Stimulated activated CD4-positive, alpha-beta T cell treated with anti-CD3 and anti-CD28 coated beads, Interleukin-1b, Interleukin-23, amount 100 ng/mL, for 48 hours (primary cell): Measurements from ENCODE around the gene KCNK17.

ENCODE experiments used
- DNase-seq: peaks from one replicate; pipeline ENCODE4 v3.0.0-alpha.2; 2020

Gene KCNK17

DNA sequence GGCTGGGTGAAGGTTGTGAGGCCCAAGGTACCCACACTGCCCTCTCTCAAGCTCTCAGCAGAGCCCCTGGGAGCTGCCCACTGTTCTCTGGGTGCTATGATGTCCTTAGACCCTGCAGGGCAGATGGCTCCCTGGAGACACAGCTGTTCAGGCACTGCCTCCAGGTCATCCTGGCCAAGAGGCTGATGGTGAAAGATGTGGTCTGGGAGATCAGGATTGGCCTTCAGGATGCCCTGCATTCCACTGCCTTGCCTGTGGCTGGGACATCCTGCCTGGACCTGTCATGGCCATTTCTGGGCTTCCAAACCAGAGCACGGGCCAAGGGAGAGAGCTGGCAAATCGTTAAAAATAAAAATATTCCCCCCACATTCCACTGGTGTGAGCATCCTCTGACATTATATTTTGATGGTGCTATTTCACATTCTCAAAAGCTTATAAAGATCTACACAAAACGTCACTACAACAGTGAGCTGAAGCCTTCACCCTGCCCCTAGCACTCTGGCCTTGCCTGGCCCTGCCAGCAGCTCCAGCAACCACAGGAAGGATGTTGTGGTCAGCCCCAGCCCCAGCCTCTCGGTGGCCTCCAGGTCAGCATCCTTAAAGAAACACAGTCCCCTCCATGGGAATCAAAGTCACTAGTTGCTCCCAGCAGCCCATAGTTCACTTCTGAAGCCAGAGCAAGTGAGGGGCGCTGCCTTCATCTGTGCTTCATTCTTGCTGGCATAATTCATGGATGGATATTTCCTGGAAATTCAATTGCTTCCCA, 21.7 kb upstream of the KCNK17 start:
- DNase-seq: no peak

DNA sequence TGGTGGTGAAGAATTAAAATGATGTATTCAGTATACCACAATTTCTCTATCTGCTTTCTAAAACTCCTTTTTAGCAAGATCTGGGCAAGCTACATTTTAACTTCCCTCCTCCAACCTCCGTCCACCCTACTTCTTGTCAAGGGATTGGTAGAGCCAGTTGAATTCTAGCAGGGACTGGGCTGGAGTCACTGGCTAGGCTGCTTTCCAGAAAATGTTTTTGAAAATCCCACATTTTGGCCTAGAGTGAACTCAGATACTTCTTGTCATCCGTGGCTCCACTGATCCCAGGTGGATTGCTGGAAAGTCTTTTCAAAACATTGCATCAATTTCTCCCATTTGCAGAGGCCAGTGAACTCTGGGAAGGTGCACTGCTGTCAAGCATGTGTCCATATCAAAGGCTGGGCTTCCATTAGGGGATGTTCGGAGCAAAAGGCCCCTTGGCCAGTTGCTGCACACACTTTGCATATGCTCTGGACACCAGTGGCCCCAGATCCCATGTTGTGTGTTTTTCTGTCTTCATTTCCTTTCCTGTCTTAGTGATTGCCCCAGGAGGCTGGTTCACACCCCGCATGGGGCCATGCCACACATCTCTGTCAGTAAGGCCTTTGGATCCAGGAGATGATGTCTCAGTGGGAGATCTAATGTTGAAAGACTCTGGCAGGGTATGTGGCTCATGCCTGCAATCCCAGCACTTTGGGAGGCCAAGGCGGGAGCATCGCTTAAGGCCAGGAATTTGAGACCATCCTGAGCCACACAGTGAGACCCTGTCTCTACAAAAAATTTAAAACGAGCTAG, 19.6 kb upstream of the KCNK17 start:
- DNase-seq: no peak

DNA sequence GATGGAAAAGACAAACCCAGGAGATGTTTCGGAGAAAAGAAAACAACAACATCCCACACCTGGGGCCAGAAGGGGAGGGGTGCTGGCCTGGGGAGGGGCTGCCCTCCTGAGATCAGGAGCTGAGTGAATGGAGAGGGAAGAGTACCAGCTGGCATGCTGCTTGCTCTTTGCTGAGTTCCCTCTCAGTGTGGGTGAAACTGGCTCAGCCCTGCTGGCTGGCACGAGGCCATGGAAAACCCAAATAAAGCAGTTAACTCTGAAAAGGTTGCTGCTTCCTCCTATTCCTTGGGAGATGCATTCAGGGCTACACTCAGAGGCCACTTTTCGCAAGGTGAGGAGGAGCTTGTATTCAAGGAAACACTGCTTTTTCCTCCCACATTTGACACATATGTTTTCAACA, 16.3 kb upstream of the KCNK17 start:
- DNase-seq: no peak

DNA sequence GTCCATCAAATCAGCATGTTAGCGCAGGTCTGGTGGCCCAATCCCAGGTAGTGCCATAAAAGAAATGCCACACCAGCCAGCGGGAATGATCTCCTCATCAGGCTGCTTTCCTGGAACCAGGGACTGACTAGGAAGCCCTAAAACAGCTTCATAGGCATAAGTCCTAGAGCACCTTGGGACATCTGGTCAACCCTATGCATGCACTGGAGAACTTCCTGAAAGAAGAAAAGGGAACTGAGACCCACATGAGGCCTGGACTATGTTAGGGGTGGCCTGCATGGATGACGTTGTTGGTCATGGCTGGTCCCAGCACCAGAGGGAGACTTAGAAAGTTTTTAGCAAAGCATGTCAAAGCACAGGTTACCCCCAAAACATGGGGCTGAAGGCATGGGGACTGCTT, 15.8 kb upstream of the KCNK17 start:
- no peak for DNase-seq

DNA sequence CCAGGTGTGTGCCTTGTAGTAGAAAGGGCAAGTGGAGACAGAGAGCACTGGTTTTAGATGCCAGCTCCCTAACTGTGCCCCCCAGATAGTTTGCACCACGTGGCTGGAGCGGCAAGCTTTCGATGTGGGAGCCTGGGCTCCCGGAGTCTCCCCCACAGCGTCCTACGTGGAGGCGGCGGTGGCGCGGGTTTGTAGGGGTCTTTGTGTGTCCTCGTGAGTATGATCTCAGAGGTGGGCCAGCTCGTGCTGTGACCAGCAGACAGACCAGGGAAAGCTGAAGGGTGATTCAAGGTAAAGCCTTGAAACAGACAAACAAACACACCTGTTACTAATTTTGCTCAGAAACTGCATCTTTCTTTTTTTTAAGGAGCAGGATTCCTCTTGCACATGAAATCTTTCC, 13.8 kb upstream of the KCNK17 start:
- DNase-seq: no peak

DNA sequence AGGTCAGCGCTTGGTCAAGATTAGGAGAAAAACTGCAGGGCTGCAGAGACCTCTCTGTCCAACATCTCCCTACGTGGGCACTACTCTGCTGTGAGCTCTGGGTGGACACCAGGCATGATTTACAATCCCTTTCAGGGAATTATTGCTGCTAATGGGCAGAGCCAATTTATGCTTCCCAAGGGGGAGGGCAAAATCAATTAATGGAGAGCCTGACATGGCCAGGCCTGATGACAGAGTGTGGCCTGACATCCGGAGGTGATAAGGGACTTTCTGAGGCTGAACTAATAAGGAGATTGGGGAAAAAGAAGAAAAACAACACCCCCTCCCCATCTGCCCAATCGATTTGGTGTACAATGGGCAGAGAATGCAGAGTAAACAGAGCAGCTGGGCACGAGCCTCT, 13.3 kb upstream of the KCNK17 start:
- no peak for DNase-seq

- no peak for DNase-seq
Measured at GRCh38 chr6:39322306-39322850, 8.2 kb upstream of the KCNK17 start, which contains the start of gene KCNK16. KCNK16 (minus strand) TSS chr6:39322702; CDS start chr6:39322540, 162 bp downstream.

- no peak for DNase-seq
Measured at GRCh38 chr6:39321761-39322160, 7.5 kb upstream of the KCNK17 start.

- no peak for DNase-seq
Measured at GRCh38 chr6:39320363-39320984, 6.3 kb upstream of the KCNK17 start.

GRCh38 chr6:39319621-39320362, 5.6 kb upstream of the KCNK17 start:
- no peak for DNase-seq

GRCh38 chr6:39317256-39317655, 3.0 kb upstream of the KCNK17 start:
- DNase-seq: no peak

DNA sequence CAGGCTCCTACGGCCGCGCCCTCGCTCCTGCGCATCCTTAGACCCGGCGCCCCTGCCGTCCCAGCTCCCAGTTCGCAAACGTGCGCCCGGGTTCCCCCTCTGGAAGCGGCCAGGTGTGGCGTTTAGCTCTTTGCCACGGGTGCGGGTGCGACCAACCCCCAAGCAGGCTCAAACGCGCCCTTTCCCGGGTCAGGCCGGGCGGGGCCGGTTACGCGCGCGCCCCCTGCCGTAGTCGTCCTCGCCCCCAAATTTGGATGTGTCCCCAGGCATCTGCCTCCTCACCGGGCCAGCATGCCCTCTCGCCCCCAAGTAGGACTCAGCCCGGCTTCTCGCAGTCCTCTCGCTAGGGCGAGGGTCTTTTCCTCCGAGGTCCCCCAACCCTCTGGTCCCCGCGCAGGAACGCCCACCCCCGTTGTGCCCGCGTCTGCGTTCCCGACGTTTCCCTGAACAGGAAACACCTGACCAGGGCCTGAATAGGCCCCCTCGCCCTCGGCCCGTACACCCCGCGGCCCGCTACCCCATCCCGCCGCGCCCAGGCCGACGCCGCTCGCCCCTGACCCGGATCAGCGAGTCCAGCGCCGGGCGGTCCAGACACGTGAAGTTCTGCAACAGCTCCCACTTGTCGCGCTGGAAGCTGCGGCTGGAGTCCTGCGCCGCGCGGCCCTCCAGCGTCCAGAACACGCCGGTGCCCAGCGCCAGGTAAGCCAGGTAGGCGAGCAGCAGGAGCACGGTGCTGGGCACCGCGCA, 520 bp downstream of the KCNK17 start:
- no peak for DNase-seq

- no peak for DNase-seq
Measured at GRCh38 chr6:39312912-39313525, 1.2 kb downstream of the KCNK17 start.

DNA sequence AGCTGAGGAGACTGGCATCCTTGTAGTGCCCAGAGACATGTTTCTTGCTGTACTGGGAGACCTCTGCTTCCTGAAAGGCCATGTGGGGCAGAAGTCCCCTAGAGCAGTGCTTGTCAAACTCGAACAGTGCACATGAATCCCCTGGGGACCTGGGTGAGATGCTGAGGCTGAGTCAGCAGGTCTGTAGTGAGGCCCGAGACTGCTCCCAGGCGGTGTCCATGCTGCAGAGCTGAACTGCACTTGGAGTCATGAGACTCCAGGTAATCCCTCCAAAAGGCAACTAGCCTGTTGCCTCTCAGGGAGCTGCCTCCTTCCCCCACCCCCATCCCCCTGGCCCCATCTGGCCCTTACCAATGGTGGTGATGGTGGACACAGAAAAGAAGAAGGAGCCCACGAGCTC, 3.7 kb downstream of the KCNK17 start:
- no peak for DNase-seq

GRCh38 chr6:39309942-39310531, 4.2 kb downstream of the KCNK17 start:
- DNase-seq: peak; percentile 58

DNA sequence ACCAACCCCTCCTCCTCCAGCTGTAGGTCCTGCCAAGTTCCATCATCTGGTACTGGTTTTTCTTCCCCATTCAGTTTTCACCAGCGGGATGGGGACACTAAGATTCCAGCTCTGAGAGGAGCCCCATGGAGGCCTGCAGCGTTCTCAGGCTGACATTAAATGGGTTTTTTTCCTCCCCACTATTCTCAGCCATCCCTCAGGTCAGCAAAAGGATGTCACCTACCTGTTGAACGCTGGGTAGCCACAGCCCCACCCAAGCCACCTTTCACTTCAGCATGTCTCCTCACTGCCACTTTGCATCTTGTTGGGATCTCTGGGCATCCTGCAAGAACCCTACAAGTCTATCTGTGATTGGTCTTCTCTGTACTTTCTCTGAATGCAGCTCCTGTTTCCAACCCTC, 6.8 kb downstream of the KCNK17 start:
- DNase-seq: no peak

DNA sequence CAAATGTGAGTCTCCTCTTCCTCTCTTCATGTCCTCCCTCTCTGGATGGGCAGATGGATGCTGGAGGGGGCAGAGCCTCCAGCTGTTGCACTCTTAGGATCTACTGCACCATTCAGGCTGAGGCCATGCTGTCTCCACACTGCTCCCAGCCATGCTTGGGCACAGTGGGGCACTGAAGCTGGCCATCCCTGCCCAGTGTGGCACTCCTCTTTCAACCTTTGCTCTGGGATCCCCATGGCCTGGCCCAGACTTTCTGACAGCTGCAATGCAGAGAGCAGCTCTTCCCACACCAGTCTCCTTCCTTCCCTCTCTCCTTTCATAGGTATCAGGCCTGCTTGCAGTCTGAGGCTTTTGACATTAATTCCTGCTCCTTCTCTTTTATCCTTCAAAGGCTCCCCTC, 9.3 kb downstream of the KCNK17 start:
- DNase-seq: no peak

- DNase-seq: no peak
Measured at GRCh38 chr6:39303425-39304153, 10.6 kb downstream of the KCNK17 start.

GRCh38 chr6:39302669-39303424, 11.4 kb downstream of the KCNK17 start:
- DNase-seq: peak; percentile 88

GRCh38 chr6:39302011-39302410, 12.2 kb downstream of the KCNK17 start:
- no peak for DNase-seq
